ENCODE measurements around the gene PEAK1.
A peak's percentile ranks its signal among the peaks of the same experiment; 100 is the strongest.

PEAK1 gene

DNA sequence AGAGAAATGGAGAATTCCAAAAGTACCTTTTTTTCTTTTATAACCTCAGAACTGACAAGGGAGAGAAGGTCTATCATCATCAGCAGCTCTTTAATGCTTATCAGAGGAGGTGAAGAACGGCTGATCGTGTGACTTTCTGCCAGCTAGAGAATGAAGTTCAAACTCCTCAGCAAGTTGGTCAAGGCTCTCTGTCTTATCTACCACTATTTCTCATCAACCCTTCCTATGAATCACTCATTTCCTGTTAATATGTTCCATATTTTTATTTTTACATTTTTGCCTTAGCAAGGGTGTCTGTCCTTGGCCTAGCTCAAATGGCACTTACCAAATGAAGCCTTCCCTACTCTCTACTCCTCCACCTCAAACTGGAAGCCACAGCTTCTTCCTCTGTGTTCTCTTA is 275.9 kb downstream of the PEAK1 start:
- DNase-seq (ENCODE audit: extremely low read depth, low read depth): peak; percentile 0
- TF ChIP-seq, protein P1, sequence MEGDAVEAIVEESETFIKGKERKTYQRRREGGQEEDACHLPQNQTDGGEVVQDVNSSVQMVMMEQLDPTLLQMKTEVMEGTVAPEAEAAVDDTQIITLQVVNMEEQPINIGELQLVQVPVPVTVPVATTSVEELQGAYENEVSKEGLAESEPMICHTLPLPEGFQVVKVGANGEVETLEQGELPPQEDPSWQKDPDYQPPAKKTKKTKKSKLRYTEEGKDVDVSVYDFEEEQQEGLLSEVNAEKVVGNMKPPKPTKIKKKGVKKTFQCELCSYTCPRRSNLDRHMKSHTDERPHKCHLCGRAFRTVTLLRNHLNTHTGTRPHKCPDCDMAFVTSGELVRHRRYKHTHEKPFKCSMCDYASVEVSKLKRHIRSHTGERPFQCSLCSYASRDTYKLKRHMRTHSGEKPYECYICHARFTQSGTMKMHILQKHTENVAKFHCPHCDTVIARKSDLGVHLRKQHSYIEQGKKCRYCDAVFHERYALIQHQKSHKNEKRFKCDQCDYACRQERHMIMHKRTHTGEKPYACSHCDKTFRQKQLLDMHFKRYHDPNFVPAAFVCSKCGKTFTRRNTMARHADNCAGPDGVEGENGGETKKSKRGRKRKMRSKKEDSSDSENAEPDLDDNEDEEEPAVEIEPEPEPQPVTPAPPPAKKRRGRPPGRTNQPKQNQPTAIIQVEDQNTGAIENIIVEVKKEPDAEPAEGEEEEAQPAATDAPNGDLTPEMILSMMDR (IDR thresholded peaks at IDR 0.05; ENCODE audit: low read depth, low read length): no peak

DNA sequence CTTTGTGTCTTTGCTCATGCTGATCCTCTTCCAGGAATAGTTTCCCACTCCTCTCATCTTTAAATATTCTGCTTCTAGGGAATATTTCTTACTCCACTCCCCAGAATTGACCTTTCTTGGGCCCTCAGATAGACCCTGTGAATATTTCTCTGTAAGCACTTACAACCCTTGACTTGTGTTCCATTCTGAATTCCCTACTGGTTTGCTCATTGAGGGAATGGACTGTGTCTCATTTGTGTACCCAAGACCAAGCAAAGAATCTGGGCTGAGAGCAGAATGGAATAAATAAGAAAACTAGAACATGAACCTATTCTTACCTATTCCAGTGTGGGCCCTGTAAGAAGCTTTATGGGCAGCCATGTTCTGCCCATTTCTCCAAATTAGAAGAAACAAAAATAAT is 276.3 kb downstream of the PEAK1 start:
- TF ChIP-seq, protein P1 (IDR thresholded peaks at IDR 0.05; ENCODE audit: low read depth, low read length): no peak
- no peak for DNase-seq (ENCODE audit: extremely low read depth, low read depth)

DNA sequence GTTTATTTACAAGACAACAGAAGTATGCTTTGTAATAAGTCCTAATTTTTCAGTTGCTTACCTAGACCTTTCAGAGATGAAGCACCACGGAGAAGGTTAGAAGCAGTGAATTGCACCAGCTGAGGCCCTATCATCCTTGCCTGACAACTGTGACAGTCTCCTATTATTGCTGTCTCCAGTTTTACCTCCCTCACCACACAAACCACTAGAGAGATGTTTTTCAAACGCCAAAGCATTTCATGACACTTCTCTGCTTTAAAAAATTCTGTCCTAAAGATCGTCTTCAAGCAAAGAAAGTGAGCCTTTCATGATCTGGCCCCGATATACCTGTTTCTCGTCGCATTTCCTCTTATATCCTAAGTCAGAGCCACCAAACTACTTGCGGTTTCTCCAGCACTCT is 276.7 kb downstream of the PEAK1 start:
- TF ChIP-seq, protein P1 (IDR thresholded peaks at IDR 0.05; ENCODE audit: low read depth, low read length): no peak
- DNase-seq (ENCODE audit: extremely low read depth, low read depth): no peak

DNA sequence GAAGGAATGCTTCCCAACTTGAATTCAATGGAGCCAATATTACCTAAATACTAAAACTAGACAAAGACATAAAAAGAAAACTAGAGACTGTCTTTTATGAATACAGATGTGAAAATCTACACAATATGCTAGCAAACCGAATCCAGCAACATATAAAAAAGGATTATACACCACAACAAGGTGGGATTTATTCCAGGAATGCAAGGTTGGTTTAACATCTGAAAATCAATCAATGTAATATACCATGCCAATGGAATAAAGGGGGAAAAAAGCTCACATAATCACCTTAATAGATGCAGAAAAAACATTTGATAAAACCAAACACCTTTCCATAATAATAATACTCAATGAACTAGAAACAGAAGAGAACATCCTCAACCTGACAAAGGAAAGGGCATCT is 279.7 kb downstream of the PEAK1 start:
- TF ChIP-seq, protein P1 (IDR thresholded peaks at IDR 0.05; ENCODE audit: low read depth, low read length): no peak
- DNase-seq (ENCODE audit: extremely low read depth, low read depth): no peak

DNA sequence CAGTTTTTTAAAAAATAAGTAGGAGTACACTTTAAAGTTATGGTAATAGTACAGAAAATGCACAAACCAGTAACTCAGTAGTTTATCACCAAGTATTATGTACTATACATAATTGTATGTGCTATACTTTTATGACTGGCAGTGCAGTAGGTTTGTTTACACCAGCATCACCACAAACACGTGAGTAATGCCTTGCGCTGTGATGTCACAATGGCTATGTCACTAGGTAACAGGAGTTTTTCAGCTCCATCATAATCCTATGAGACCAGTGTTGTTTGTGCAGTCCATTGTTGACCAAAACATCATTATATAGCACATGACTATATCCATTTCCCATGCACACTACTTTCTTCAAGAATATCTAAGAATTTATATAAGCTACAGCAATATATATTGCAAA is 280.6 kb downstream of the PEAK1 start:
- TF ChIP-seq, protein P1 (IDR thresholded peaks at IDR 0.05; ENCODE audit: low read depth, low read length): no peak
- DNase-seq (ENCODE audit: extremely low read depth, low read depth): no peak

DNA sequence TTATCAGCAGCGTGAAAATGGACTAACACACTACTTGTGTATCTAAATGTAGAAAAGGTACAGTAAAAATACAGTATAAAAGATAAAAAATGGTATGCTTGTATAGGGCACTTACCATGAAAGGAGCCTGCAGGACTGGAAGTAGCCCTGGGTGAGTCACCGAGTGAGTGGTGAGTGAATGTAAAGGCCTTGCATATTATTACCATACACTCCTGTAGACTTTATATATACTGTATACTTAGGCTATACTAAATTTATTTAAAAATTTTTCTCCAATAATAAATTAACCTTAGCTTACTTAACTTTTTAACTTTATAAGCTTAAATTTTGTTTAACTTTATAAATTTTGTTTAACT is 281.8 kb downstream of the PEAK1 start:
- TF ChIP-seq, protein P1 (IDR thresholded peaks at IDR 0.05; ENCODE audit: low read depth, low read length): no peak
- no peak for DNase-seq (ENCODE audit: extremely low read depth, low read depth)

DNA sequence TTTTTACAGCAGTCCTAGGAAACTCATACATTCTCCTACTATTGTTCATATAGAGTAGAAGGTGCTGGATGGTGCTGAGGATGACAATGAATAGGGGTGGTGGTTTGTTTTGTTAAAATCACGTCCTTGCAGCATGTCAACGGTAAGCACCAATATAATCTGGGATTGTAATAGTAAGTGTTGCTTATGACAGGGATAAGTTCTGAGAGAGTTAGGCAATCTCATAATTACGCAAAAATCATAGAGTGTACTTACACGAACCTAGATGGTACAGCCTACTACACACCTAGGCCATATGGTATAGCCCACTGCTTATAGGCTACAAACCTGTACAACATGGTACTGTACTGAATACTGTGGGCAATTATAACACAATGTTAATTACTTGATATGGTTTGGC is 284.7 kb downstream of the PEAK1 start:
- TF ChIP-seq, protein P1 (IDR thresholded peaks at IDR 0.05; ENCODE audit: low read depth, low read length): no peak
- no peak for DNase-seq (ENCODE audit: extremely low read depth, low read depth)
